Peyer's patch (tissue), 4 donors: Measurements from ENCODE around the gene CEP97.
"Not testable (repeated sequence)": the region's sequence is repeated elsewhere in the genome, so short reads cannot be mapped to it uniquely, and the experiment has no call there.

Experiments
- CTCF ChIP-seq, 6 experiments: fragments of 450-650 bp in 4 of 6; fragments of 200-600 bp in 2 of 6; sonication (generic) in 1 of 6; IDR thresholded peaks; one replicate each; pipeline ENCODE4 v1.5.1; 2017 to 2019; ENCODE audit warnings: antibody characterized with exemption in 6 of 6, mild to moderate bottlenecking in 3 of 6, moderate library complexity in 1 of 6
- POLR2A ChIP-seq, 2 donors: fragments of 450-650 bp; IDR thresholded peaks; one replicate each; pipeline ENCODE4 v1.5.1; 2017; ENCODE audit warnings: antibody characterized with exemption in 2 of 2, mild to moderate bottlenecking in 2 of 2, moderate library complexity in 2 of 2

GRCh38 chr3:101753386-101754113, 29.1 kb downstream of the CEP97 start:
- TF ChIP-seq CTCF, POLR2A (IDR thresholded peaks at IDR 0.05): not testable (repeated sequence)
